ENCODE measurements around the gene CGAS.

DNA sequence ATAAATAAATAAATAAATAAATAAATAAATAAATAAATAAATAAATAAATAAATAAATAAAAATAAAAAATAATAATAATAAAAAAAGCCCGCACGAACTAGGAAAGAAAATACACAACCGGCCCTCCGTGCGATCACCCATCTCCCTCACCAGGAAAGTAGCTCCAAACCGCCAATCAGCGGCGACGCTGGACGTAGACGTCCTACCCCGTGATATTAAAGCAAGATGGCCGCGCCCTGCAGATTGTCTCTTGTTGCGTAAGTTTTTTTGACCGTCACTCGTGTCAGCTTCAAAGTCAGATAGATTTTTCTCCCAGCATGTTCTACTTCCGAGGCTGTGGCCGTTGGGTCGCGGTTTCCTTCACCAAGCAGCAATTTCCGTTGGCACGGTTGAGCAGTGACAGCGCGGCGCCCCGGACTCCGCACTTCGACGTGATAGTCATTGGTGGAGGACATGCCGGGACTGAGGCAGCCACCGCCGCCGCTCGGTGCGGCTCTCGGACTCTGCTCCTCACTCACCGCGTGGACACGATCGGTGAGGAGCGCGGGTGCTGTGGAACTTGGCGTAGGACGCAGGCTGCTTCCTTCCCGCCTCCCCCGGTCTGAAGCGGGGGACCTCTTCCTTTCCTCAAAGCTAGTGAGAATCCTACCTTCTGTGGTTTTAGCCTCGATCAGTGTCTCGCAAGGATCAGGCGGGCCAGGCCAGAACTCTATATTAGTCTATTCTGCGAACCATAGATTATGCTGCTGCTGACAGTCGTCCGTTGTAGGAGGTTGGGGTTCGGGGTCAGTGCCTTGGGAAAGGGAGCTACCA lies 9.6 kb upstream of the CGAS start, which contains the start of gene MTO1:
- TF ChIP-seq CTCF (IDR thresholded peaks at IDR 0.05): no peak
- TF ChIP-seq POLR2A (IDR thresholded peaks at IDR 0.05): no peak
- TF ChIP-seq POLR2AphosphoS5 (IDR thresholded peaks at IDR 0.05): peak; percentile 82
